Smooth muscle cell (in vitro differentiated cells): Measurements from ENCODE around the gene FRMPD4. TPM values are rescaled to one million over a fixed set of nuclear protein-coding genes. Genes with fewer than 3 reads are reported as not detected.

ENCODE experiments used
- DNase-seq: peaks from one replicate; lab custom pipeline; 2025; ENCODE audit not compliant: unreplicated experiment; lab: John Stamatoyannopoulos, UW
- H2AFZ ChIP-seq: fragments of 200-600 bp; sonication (generic); 2 replicates; pipeline ENCODE4 v1.6.0; 2016; ENCODE audit warnings: antibody characterized with exemption, low read depth, mild to moderate bottlenecking
- H3F3A ChIP-seq: fragments of 200-600 bp; sonication (generic); 2 replicates; pipeline ENCODE4 v1.6.0; 2017; ENCODE audit warnings: antibody characterized with exemption, low read depth
- H3K27ac ChIP-seq: fragments of 200-600 bp; sonication (generic); 2 replicates; pipeline ENCODE4 v1.5.1; 2016; ENCODE audit warnings: low read depth, mild to moderate bottlenecking
- H3K27me3 ChIP-seq: fragments of 200-600 bp; sonication (generic); 2 replicates; pipeline ENCODE4 v1.6.1; 2016; ENCODE audit warnings: low read depth, mild to moderate bottlenecking
- H3K36me3 ChIP-seq: fragments of 200-600 bp; sonication (generic); 2 replicates; pipeline ENCODE4 v1.5.1; 2016; ENCODE audit warnings: low read depth
- H3K4me1 ChIP-seq: fragments of 200-600 bp; sonication (generic); 2 replicates; pipeline ENCODE4 v1.5.1; 2016; ENCODE audit warnings: low read depth
- H3K4me2 ChIP-seq: fragments of 200-600 bp; sonication (generic); 2 replicates; pipeline ENCODE4 v1.6.0; 2016; ENCODE audit warnings: mild to moderate bottlenecking
- H3K4me3 ChIP-seq: fragments of 200-600 bp; sonication (generic); 2 replicates; pipeline ENCODE4 v1.5.1; 2016; ENCODE audit warnings: mild to moderate bottlenecking
- H3K79me2 ChIP-seq: fragments of 200-600 bp; sonication (generic); 2 replicates; pipeline ENCODE4 v1.6.0; 2016; ENCODE audit warnings: low read depth, mild to moderate bottlenecking
- H3K9ac ChIP-seq: fragments of 200-600 bp; sonication (generic); 2 replicates; pipeline ENCODE4 v1.6.0; 2016; ENCODE audit warnings: low read depth
- H3K9me3 ChIP-seq: fragments of 200-600 bp; sonication (generic); replicated peaks from 2 replicates; pipeline ENCODE4 v1.5.1; 2016; ENCODE audit warnings: low read depth
- H4K20me1 ChIP-seq: fragments of 200-600 bp; sonication (generic); 2 replicates; pipeline ENCODE4 v1.6.0; 2016; ENCODE audit warnings: low read depth
- WGBS: methylation state at CpG from one replicate; pipeline ENCODE4 v1.1.7; 2016; ENCODE audit warnings: low lambda C conversion rate; 5-methylcytosine and 5-hydroxymethylcytosine counted together
- polyA plus RNA-seq: library from polyadenylated mRNA; unstranded; fragments of >200 nt; fragmentation: Nextera tagmentation; extraction: Ambion mirVana; gene quantifications from 2 replicates; pipeline ENCODE4 v1.2.1, GENCODE V29; 2016
- total RNA-seq: library from RNA; depleted of rRNA; stranded (reverse); fragments of >200 nt; gene quantifications from 2 replicates; pipeline ENCODE4 v1.2.3, GENCODE V29; 2014
- TF ChIP-seq, protein P1 (sequence below): fragments of 200-600 bp; sonication (generic); IDR thresholded peaks from 2 replicates; pipeline ENCODE4 v1.5.1; 2017; ENCODE audit warnings: borderline replicate concordance, mild to moderate bottlenecking, antibody characterized with exemption; ENCODE audit not compliant: insufficient read depth, poor library complexity, severe bottlenecking

FRMPD4 gene
- total and polyA plus RNA-seq, 2 experiments from 2014 or later: 0.13 TPM; not detected in 1

DNA sequence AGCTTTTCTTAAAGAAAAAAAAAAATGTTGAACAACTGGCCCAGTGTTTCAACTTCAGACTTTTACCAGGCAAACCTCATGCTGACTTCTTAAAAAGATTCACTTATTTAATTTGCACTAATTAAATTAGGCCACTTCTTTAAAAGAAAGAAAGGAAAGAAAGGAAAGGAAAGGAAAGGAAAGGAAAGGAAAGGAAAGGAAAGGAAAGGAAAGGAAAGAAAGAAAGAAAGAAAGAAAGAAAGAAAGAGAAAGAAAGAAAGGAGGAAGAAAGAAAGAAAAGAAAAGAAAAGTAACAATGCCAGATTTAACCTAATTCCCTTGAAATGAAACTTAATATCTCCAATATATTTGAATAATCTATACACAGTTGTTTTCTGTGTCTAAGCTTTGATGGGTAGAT lies 581.6 kb downstream of the FRMPD4 start:
- Histone ChIP-seq H3K4me3 (no peak overlapping the region), H4K20me1 (no peaks in the 10 kb centered on the region), H3K9ac (no peak overlapping the region), H3K4me1 (no peaks in the 10 kb centered on the region), H3K9me3 (no peaks in the 10 kb centered on the region), H3K79me2 (no peaks in the 10 kb centered on the region), H3K27ac (no peak overlapping the region), H3K36me3 (no peaks in the 10 kb centered on the region), H3K27me3 (no peaks in the 10 kb centered on the region), H3K4me2 (no peak overlapping the region), H3F3A (no peaks in the 10 kb centered on the region), H2AFZ (no peak overlapping the region)
- DNase-seq: no peak
- TF ChIP-seq, protein P1, sequence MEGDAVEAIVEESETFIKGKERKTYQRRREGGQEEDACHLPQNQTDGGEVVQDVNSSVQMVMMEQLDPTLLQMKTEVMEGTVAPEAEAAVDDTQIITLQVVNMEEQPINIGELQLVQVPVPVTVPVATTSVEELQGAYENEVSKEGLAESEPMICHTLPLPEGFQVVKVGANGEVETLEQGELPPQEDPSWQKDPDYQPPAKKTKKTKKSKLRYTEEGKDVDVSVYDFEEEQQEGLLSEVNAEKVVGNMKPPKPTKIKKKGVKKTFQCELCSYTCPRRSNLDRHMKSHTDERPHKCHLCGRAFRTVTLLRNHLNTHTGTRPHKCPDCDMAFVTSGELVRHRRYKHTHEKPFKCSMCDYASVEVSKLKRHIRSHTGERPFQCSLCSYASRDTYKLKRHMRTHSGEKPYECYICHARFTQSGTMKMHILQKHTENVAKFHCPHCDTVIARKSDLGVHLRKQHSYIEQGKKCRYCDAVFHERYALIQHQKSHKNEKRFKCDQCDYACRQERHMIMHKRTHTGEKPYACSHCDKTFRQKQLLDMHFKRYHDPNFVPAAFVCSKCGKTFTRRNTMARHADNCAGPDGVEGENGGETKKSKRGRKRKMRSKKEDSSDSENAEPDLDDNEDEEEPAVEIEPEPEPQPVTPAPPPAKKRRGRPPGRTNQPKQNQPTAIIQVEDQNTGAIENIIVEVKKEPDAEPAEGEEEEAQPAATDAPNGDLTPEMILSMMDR: no peak

DNA sequence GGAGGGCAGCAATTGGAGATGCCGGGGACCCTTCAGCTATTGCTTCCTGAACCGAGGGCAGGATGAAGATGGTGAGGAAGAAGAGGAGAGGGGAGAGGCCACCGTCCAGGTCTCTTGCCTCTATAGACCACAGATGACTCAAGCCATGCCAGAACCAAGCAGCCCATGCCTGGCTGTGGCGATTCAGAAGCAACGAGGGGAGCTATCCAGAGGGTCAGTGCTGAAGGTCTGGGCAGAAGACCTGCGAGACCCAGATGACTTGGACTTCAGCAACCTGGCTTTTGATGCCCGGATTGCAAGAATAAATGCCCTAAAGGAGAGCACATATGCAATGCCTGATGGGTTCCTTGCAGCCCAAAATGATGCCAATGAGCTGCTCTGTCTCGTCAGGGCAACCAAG lies 582.8 kb downstream of the FRMPD4 start:
- Histone ChIP-seq H2AFZ (no peak overlapping the region), H3K9ac (no peak overlapping the region), H3K4me2 (no peak overlapping the region), H3K27me3 (no peaks in the 10 kb centered on the region), H3K4me3 (no peak overlapping the region), H3F3A (no peaks in the 10 kb centered on the region), H3K4me1 (no peaks in the 10 kb centered on the region), H3K36me3 (no peaks in the 10 kb centered on the region), H3K9me3 (no peaks in the 10 kb centered on the region), H3K79me2 (no peaks in the 10 kb centered on the region), H4K20me1 (no peaks in the 10 kb centered on the region), H3K27ac (no peak overlapping the region)
- WGBS: 69% methylated on average over 8 of the region's 8 CpGs
- TF ChIP-seq, protein P1: no peak
- no peak for DNase-seq

DNA sequence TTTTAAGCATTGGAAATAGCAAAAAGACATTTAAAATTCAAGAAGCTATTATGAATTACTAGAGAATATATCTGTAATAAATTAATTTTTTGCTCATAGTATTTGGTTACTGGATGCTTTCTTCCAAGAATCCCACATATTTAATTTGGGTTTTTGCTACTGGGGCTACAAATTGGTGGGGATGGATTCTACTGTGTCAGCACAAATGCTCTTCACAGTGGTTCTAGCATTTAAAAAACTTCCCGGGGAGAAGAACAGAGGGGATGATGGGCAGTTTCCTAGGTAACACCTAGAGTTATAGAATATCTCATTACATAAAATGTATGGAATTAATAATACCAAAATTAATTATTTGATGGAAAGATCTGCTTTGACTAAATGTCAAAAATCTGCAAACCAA lies 584.0 kb downstream of the FRMPD4 start:
- Histone ChIP-seq H3K9ac (no peak overlapping the region), H3K9me3 (no peaks in the 10 kb centered on the region), H4K20me1 (no peaks in the 10 kb centered on the region), H2AFZ (no peak overlapping the region), H3K4me1 (no peaks in the 10 kb centered on the region), H3K36me3 (no peaks in the 10 kb centered on the region), H3K4me3 (no peak overlapping the region), H3K79me2 (no peaks in the 10 kb centered on the region), H3F3A (no peaks in the 10 kb centered on the region), H3K4me2 (no peak overlapping the region), H3K27me3 (no peaks in the 10 kb centered on the region), H3K27ac (no peak overlapping the region)
- TF ChIP-seq, protein P1: no peak
- WGBS: 85% methylated on average over 1 of the region's 1 CpG
- DNase-seq: no peak

DNA sequence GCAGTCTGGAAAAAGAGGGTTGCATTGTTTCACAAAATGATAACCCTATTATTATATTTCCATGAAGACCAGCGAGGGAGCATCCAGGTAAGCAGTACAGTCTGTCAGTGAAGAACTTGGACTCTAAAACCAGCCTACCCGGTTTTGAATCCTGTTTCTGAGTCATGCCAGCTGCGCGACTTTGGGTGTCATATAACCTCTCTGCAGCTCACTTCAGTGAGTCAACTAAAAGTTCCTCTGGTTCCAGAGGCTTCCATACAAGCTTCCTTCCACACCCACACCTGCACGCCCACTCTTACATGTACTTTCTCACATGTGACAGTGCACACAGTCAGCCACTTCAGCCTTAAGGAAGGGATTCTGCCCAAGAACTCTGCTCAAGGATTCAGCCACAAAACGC lies 603.1 kb downstream of the FRMPD4 start:
- H2AFZ ChIP-seq: no peak overlapping the region
- no peak overlapping the region for H3K27ac ChIP-seq
- no peak overlapping the region for H3K4me3 ChIP-seq
- no peak overlapping the region for H3K4me2 ChIP-seq
- WGBS: 77% methylated on average over 6 of the region's 6 CpGs
- no peaks in the 10 kb centered on the region for H3K9me3 ChIP-seq
- TF ChIP-seq, protein P1: no peak
- no peaks in the 10 kb centered on the region for H3F3A ChIP-seq
- no peaks in the 10 kb centered on the region for H4K20me1 ChIP-seq
- no peaks in the 10 kb centered on the region for H3K4me1 ChIP-seq
- DNase-seq: no peak
- no peak overlapping the region for H3K9ac ChIP-seq
- H3K79me2 ChIP-seq: no peaks in the 10 kb centered on the region
- H3K27me3 ChIP-seq: no peaks in the 10 kb centered on the region
- no peaks in the 10 kb centered on the region for H3K36me3 ChIP-seq
